Liver (tissue), 9 donors: ENCODE data around the gene ORC5. TPM values are rescaled to one million over a fixed set of nuclear protein-coding genes. Genes with fewer than 3 reads are reported as not detected.

Source experiments
- DNase-seq: peaks from one replicate; pipeline ENCODE4 v3.0.0-alpha.2; 2017; ENCODE audit warnings: low spot score
- H3K27ac ChIP-seq, 2 donors: one replicate each; pipeline ENCODE4 v1.7.0; 2013; ENCODE audit warnings: inconsistent platforms in 2 of 2, low read length in 2 of 2, control low read depth in 1 of 2, low read depth in 1 of 2, mild to moderate bottlenecking in 1 of 2
- H3K27me3 ChIP-seq, 4 donors: one replicate each; pipeline versions ENCODE4 v1.6.1 to v1.7.0; 2013; ENCODE audit warnings: low read length in 3 of 4, inconsistent platforms in 1 of 4, mild to moderate bottlenecking in 1 of 4, moderate library complexity in 1 of 4; ENCODE audit not compliant: control insufficient read depth in 4 of 4, insufficient read depth in 4 of 4
- H3K36me3 ChIP-seq, 4 donors: one replicate each; pipeline versions ENCODE4 v1.6.1 to v1.7.0; 2013; ENCODE audit warnings: low read length in 3 of 4, mild to moderate bottlenecking in 3 of 4, low read depth in 1 of 4, moderate library complexity in 1 of 4; ENCODE audit not compliant: control insufficient read depth in 4 of 4, insufficient read depth in 3 of 4
- H3K4me1 ChIP-seq, 4 donors: one replicate each; pipeline versions ENCODE4 v1.6.1 to v1.7.0; 2013; ENCODE audit warnings: low read length in 3 of 4, mild to moderate bottlenecking in 3 of 4, moderate library complexity in 1 of 4; ENCODE audit not compliant: control insufficient read depth in 4 of 4, insufficient read depth in 4 of 4
- H3K4me3 ChIP-seq, 3 donors: one replicate each; pipeline versions ENCODE4 v1.6.1 to v1.7.0; 2013; ENCODE audit warnings: low read length in 3 of 3, control low read depth in 1 of 3, low read depth in 1 of 3, mild to moderate bottlenecking in 1 of 3
- H3K9ac ChIP-seq, 2 donors: one replicate each; pipeline ENCODE4 v1.7.0; 2013; ENCODE audit warnings: low read length in 2 of 2, mild to moderate bottlenecking in 2 of 2, moderate library complexity in 2 of 2, control low read depth in 1 of 2, low read depth in 1 of 2
- H3K9me3 ChIP-seq, 4 donors: one replicate each; pipeline versions ENCODE4 v1.6.1 to v1.7.0; 2013; ENCODE audit warnings: low read length in 3 of 4; ENCODE audit not compliant: control insufficient read depth in 4 of 4
- ATF3 ChIP-seq: IDR thresholded peaks from 2 replicates; pipeline ENCODE4 v1.6.1; 2016; ENCODE audit warnings: antibody characterized with exemption
- CTCF ChIP-seq: fragments of 150-350 bp; IDR thresholded peaks from 2 replicates; pipeline ENCODE4 v1.5.1; 2017; ENCODE audit warnings: improper control_type of control experiment, low read depth, low read length; ENCODE audit not compliant: missing input control
- EGR1 ChIP-seq, 2 donors: IDR thresholded peaks; 2 replicates each; pipeline ENCODE4 v1.6.1; 2016 to 2018; ENCODE audit warnings: antibody characterized with exemption in 2 of 2, low read depth in 2 of 2
- FOXA1 ChIP-seq: IDR thresholded peaks from 2 replicates; pipeline ENCODE4 v1.6.1; 2016; ENCODE audit warnings: antibody characterized with exemption
- FOXA2 ChIP-seq: IDR thresholded peaks from 2 replicates; pipeline ENCODE4 v1.6.1; 2016; ENCODE audit warnings: antibody characterized with exemption
- GABPA ChIP-seq, 2 donors: IDR thresholded peaks in 1 of 2; conservative IDR thresholded peaks in 1 of 2; 2 replicates each; pipeline ENCODE4 v1.6.1; 2016; ENCODE audit warnings: antibody characterized with exemption in 2 of 2, mild to moderate bottlenecking in 1 of 2, moderate library complexity in 1 of 2
- HNF4A ChIP-seq, 2 donors: conservative IDR thresholded peaks; 2 replicates each; pipeline ENCODE4 v1.6.1; 2016; ENCODE audit warnings: antibody characterized with exemption in 2 of 2, mild to moderate bottlenecking in 2 of 2
- HNF4G ChIP-seq: IDR thresholded peaks from 2 replicates; pipeline ENCODE4 v1.6.1; 2016; ENCODE audit warnings: antibody characterized with exemption
- JUND ChIP-seq, 2 donors: IDR thresholded peaks; 2 replicates each; pipeline ENCODE4 v1.6.1; 2016; ENCODE audit warnings: antibody characterized with exemption in 2 of 2
- MAX ChIP-seq: IDR thresholded peaks from 2 replicates; pipeline ENCODE4 v1.6.1; 2016; ENCODE audit warnings: antibody characterized with exemption
- NR2F2 ChIP-seq: IDR thresholded peaks from 2 replicates; pipeline ENCODE4 v1.6.1; 2016; ENCODE audit warnings: antibody characterized with exemption
- RAD21 ChIP-seq, 2 donors: IDR thresholded peaks; 2 replicates each; pipeline ENCODE4 v1.6.1; 2016; ENCODE audit warnings: antibody characterized with exemption in 2 of 2, mild to moderate bottlenecking in 2 of 2
- REST ChIP-seq: IDR thresholded peaks from 2 replicates; pipeline ENCODE4 v1.6.1; 2016; ENCODE audit warnings: antibody characterized with exemption, mild to moderate bottlenecking
- RXRA ChIP-seq, 2 donors: IDR thresholded peaks; 2 replicates each; pipeline ENCODE4 v1.6.1; 2017 to 2018; ENCODE audit warnings: antibody characterized with exemption in 2 of 2, mild to moderate bottlenecking in 1 of 2
- SP1 ChIP-seq: IDR thresholded peaks from 2 replicates; pipeline ENCODE4 v1.6.1; 2018; ENCODE audit warnings: antibody characterized with exemption, mild to moderate bottlenecking
- TAF1 ChIP-seq: conservative IDR thresholded peaks from 2 replicates; pipeline ENCODE4 v1.6.1; 2016; ENCODE audit warnings: antibody characterized with exemption, mild to moderate bottlenecking
- YY1 ChIP-seq: IDR thresholded peaks from 2 replicates; pipeline ENCODE4 v1.6.1; 2016; ENCODE audit warnings: antibody characterized with exemption, mild to moderate bottlenecking
- ZBTB33 ChIP-seq: IDR thresholded peaks from 2 replicates; pipeline ENCODE4 v1.6.1; 2016; ENCODE audit warnings: antibody characterized with exemption
- WGBS: extraction: QIAGEN DNeasy Blood & Tissue Kit; methylation state at CpG from one replicate; pipeline ENCODE4 v1.1.7; 2013; 5-methylcytosine and 5-hydroxymethylcytosine counted together
- polyA plus RNA-seq, 2 donors: library from polyadenylated mRNA; stranded (reverse) in 1 of 2; unstranded in 1 of 2; fragments of 200-250 nt in 1 of 2; fragments of >200 nt in 1 of 2; fragmentation: Nextera tagmentation in 1 of 2; extraction: Ambion mirVana in 1 of 2; gene quantifications; one replicate each; pipeline versions ENCODE4 v1.2.1 to v1.2.3, GENCODE V29; 2013 to 2015
- total RNA-seq, 2 donors: library from RNA; depleted of rRNA; stranded (reverse); fragments of >200 nt; gene quantifications; one replicate each; pipeline ENCODE4 v1.2.3, GENCODE V29; 2014
- donor health status: healthy.
- donor health status: healthy.
- donor health status: healthy.
- donor health status: healthy.
- donor health status: healthy.

The ORC5 gene
- total and polyA plus RNA-seq, 4 donors: 8.4 to 20.7 (median 11.5) TPM

GRCh38 chr7:104133238-104133637, 74.6 kb downstream of the ORC5 start:
- H3K4me3 ChIP-seq: no peak overlapping the region
- H3K27ac ChIP-seq: no peak overlapping the region
- no peaks in the 10 kb centered on the region for H3K4me1 ChIP-seq
- TF ChIP-seq HNF4G (no peak), RAD21 (IDR thresholded peaks at IDR 0.05) (no peak), FOXA1 (no peak), JUND (IDR thresholded peaks at IDR 0.05) (no peak)
- H3K9me3 ChIP-seq: no peaks in the 10 kb centered on the region
- no peak overlapping the region for H3K9ac ChIP-seq
- H3K36me3 ChIP-seq: peaks cover 0 to 18% (median 15%) of the 10 kb centered on the region in 4 donors
- DNase-seq: no peak
- no peaks in the 10 kb centered on the region for H3K27me3 ChIP-seq

- Histone ChIP-seq H3K9me3 (no peaks in the 10 kb centered on the region), H3K4me1 (no peaks in the 10 kb centered on the region), H3K36me3 (peaks cover 0 to 25% (median 10%) of the 10 kb centered on the region in 4 donors), H3K4me3 (no peak overlapping the region), H3K9ac (no peak overlapping the region), H3K27me3 (no peaks in the 10 kb centered on the region), H3K27ac (no peak overlapping the region)
- no peak for DNase-seq
- 98% methylated on average over 4 of the region's 4 CpGs for WGBS
- TF ChIP-seq HNF4A (conservative IDR thresholded peaks at IDR 0.05): no peak
- TF ChIP-seq MAX: no peak
- no peak for TF ChIP-seq FOXA1
- no peak for TF ChIP-seq HNF4G
- TF ChIP-seq NR2F2: no peak
- no peak for TF ChIP-seq TAF1
- no peak for TF ChIP-seq EGR1 (IDR thresholded peaks at IDR 0.05; ENCODE audit: low read depth in 2 of 2)
- no peak for TF ChIP-seq ATF3
- no peak for TF ChIP-seq JUND (IDR thresholded peaks at IDR 0.05)
- TF ChIP-seq REST: no peak
Observed at GRCh38 chr7:104130726-104131125, 77.1 kb downstream of the ORC5 start.

GRCh38 chr7:104127204-104127603, 80.6 kb downstream of the ORC5 start:
- H3K27ac ChIP-seq: no peak overlapping the region
- peaks cover 2 to 27% (median 11%) of the 10 kb centered on the region in 4 donors for H3K36me3 ChIP-seq

More at GRCh38 chr7:104127204-104127603, 80.6 kb downstream of the ORC5 start:
- no peaks in the 10 kb centered on the region for H3K4me1 ChIP-seq
- 97% methylated on average over 2 of the region's 2 CpGs for WGBS
- H3K27me3 ChIP-seq: no peaks in the 10 kb centered on the region
- H3K9ac ChIP-seq: no peak overlapping the region
- TF ChIP-seq SP1: no peak
- TF ChIP-seq RAD21 (IDR thresholded peaks at IDR 0.05): no peak
- no peak for TF ChIP-seq HNF4A (conservative IDR thresholded peaks at IDR 0.05)
- TF ChIP-seq JUND (IDR thresholded peaks at IDR 0.05): no peak
- no peak for TF ChIP-seq TAF1
- no peak for TF ChIP-seq YY1
- TF ChIP-seq CTCF: no peak
- TF ChIP-seq FOXA2: no peak
- no peak for TF ChIP-seq ATF3
- no peak for TF ChIP-seq RXRA (IDR thresholded peaks at IDR 0.05)
- no peak for TF ChIP-seq GABPA (IDR thresholded peaks at IDR 0.05 in 1 of 2, conservative IDR thresholded peaks at IDR 0.05 in 1 of 2)
- no peak for TF ChIP-seq ZBTB33
- H3K9me3 ChIP-seq: no peaks in the 10 kb centered on the region
- H3K4me3 ChIP-seq: no peak overlapping the region
- DNase-seq: no peak
